ENCODE results near the gene TRMT10B.
"Not testable (repeated sequence)": the region's sequence is repeated elsewhere in the genome, so short reads cannot be mapped to it uniquely, and the experiment has no call there.

TRMT10B gene

DNA sequence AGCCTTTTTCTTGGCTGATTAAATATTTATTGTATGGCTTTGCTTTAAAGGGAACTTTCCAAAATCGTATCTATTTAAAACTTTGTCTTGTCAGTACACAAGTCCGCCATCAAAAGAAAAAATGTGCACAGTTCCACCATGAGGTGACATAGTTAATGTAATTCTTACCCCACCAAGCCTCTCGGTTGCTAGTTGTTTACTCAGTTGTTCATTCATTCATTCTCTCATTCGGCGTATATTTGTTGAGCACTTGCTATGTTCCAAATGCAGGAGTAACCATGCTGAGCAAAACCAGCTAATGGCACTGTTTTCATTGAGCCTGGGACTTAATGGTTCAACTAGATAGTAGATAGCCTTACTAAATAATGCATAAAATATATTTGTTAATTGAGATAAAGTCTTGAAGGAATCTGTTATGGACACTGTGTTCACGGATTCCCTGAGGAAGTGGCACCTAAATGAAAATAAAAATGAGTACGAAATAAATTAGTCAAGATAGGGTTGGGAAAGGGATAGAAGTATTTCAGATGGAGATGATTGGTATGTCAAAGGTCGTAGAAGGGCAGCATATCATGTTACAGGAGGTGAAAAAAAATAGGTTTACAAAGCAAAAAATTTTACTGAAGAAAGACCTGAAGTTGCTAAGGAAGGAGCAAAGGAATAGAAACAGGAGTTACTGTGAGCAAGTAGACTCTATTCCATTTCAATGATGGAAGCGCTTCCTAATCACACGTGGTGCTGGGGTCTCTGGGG, 48.5 kb downstream of the TRMT10B start:
- no peak for DNase-seq

DNA sequence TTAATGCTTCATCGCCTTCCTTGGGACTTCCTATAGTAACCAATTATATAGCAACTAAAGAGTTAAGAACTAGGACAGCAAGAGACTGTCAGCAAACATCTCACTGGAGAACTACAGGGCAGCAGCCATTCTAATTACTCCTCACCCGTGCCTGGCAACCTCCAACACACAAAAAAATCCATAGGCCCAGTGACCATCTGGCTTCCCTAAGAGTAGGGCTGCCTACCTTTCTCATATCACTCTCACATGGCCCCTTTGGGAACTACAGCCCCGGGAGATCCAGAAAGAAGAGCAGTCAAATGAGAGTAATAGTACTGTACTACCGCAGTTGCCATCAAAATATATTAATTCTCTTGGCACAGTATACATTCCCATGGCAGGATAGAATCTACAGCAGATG, 52.7 kb downstream of the TRMT10B start:
- DNase-seq = no peak

DNA sequence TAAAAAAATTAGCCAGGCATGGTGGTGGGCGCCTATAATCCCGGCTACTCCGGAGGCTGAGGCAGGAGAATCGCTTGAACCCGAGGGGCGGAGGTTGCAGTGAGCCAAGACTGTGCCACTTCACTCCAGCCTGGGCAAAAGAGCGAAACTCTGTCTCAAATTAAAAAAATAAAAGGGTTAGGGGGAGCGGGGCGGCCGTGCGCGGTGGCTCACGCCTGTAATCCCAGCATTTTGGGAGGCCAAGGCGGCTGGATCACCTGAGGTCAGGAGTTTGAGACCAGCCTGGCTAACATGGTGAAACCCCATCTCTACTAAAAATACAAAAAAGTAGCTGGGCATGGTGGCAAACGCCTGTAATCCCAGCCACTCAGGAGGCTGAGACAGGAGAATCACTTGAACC, 56.1 kb downstream of the TRMT10B start:
- not testable (repeated sequence) for DNase-seq

DNA sequence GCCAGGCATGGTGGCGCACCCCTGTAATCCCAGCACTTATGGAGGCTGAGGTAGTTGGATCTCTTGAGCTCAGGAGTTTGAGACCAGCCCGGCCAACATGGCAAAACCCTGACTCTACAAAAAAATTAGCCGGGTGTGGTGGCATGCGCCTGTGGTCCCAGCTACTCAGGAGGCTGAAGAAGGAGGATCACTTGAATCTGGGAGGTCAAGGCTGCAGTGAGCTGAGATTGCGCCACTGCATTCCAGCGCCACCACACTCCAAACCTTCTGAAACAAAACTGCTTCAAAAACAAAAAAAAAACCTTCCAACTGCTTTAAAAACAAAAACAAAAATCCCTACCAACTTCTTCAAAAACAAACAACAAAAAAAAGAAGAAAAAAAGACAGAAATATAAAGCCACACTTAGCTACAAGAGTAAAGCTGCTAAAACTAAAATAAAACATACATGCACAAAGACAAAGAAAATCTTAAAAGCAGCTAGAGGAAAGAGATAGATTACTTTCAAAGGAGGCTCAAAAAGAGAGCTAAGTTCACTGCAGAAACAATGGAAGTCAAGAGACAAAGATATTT, 58.4 kb downstream of the TRMT10B start:
- no peak for DNase-seq

DNA sequence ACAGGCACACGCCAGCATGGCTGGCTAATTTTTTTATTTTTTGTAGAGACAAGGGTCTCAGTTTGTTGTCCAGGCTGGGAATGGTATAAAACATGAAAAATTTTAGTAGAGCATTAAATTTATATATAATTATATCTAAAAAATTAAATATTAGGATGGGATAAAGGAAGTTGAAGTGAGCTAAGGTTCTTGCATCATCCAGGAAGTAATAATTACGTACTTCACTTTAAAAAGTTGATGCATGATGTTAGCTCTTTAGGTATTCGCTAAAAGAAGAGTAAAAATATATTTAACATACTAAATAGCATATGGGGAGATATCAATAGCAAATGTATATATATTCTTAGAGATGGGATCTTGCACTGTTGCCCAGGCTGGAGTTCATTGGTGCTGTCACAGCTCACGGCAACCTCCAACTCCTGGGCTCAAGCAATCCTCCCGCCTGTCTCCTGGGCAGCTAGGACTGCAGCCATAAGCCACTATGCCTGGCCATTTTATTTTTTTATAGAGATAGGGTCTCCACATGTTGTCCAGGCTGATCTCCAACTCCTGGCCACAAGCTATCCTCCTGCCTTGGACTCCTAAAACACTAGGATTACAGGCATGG, 59.3 kb downstream of the TRMT10B start:
- no peak for DNase-seq

DNA sequence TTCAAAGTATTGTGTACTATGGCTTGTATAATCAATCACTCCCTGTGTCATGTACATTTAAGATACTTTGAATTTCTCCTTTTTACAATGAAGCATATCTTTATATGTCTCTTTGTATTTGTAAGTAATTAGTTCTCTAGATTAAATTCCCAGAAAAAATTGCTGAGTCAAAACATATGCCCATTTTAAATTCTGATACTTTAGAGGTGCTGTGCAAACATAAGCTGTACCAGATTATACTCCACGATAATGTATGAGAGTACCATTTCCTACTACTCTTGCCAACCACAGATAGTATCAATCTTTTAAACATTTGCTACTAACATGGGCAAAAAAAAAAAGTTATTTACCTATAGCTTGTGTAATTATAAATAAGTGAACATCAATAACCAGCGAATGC, 65.2 kb downstream of the TRMT10B start:
- DNase-seq = no peak

DNA sequence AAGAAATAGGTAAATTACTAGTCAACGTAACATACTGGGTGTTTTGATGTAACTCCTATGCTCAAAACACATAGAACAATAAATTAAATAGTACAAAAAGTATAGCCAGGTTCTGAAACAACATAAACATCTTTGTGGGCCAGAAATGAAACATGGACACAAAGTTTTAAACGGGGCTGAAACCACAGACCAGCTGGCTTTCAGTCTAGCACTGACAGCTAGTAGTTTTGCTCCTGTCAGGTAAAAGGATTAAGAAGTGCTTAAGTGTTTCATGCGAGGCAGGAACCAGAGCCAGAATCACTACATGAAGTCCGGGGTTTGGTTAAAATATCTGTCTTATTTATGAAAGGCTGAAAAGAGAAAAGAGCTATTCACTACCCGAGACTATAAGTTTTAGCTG, 66.5 kb downstream of the TRMT10B start:
- DNase-seq = no peak

DNA sequence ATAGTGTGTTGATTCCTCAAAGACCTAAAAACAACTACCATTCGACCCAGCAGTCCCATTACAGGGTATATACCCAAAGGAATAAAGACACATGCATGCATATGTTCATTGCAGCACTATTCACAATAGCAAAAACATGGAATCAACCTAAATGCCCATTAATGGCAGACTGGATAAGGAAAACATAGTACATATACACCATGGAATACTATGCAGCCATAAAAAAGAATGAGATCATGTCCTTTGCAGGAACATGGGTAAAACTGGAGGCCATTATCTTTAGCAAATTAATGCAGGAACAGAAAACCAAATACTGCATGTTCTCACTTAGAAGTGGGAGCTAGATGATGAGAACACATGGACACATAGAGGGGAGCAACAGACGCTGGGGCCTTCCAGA, 71.6 kb downstream of the TRMT10B start:
- not testable (repeated sequence) for DNase-seq

DNA sequence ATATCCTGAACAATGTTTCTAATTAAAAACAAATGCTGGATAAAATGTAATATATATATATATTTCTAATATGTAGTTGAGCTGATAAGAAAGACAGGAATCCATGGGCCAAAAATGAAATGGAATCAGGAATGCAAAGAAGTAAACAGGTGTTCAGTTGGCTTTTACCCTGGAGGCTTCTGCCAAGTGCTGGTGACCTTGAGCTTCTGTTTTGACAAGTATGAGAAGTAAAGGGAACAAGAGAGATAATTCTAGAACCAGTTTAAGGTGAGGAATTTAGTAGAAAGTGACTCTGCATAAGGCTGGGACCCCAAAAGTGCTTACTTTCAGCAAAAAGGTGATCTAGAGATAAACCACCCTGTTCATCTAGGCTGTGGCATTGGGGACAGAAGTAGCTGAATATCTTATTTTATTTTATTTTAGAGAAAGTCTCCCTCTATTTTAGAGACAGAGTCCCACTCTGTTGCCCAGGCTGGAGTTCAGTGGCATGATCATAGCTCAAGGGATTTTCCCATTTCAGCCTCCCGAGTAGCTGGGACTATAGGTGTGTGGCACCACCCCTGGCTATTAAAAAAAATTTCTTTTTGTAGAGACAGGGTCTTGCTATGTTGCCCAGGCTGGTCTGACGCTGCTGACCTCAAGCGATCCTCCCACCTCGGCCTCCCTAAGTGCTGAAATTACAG, 74.0 kb downstream of the TRMT10B start:
- DNase-seq = no peak

Measured in NCI-H1092 (cell line).